HG02759 (cell line): ENCODE measurements around the gene GIMAP2.
A peak's percentile ranks its signal among the peaks of the same experiment; 100 is the strongest.

Experiments
- ATAC-seq: cut with Tn5 transposase; IDR thresholded peaks from one replicate; pipeline ENCODE4 v1.9.1; 2021; ENCODE audit warnings: mild to moderate bottlenecking, moderate library complexity; ENCODE audit not compliant: unreplicated experiment

The GIMAP2 gene

GRCh38 chr7:150731916-150732315 is 46.4 kb downstream of the GIMAP2 start:
- ATAC-seq = no peak

- no peak for ATAC-seq
These were observed 47.4 kb downstream of the GIMAP2 start for GRCh38 chr7:150732786-150733481.

DNA sequence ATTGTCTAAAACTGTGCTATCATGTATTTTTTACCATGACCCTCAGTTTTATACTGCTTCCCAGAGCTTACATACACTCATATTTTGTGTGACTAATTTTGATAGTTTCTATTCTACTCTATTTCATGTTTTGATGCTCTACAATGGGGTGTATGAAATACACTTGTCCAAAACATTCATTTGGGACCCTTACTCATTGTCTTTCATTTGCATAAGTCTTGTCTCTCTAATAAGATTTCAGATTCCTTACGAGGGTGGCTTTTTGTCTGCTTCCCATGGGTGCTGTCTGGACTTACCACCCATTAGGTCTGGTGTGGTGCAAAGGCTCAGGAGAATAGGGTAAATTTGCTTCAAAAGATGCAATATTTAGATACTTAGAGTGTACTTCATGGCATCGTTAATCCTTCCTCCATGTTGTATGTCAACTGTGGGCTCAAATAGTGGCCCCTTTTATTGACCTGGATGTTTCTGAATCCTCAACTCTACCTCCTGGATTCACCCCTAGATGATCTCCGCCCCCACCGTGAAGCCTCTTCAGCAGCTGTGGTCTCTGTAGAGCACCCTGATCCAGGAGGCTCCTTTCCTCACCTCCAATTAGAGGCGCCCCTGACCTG is 48.1 kb downstream of the GIMAP2 start:
- no peak for ATAC-seq

DNA sequence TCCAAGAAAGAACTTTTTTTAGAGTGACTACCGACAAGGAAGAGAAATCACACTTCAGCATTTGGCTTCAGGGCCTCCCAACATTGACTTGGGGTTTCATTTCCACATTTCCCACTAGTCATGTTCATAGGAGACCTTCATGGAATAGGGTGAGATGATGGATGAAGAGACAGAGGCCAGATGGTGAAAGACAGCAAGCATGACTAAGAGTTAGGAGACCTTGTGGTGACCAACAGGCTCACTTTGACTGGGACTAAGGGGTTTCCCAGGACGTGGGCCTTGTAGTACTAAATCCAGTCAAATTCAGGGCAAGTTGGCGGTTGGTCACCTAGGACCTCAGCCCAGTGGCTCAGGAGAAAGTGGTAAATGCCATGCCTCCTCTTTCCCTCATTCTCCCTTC is 48.7 kb downstream of the GIMAP2 start:
- no peak for ATAC-seq

- ATAC-seq = no peak
These were observed 50.3 kb downstream of the GIMAP2 start for GRCh38 chr7:150735596-150736358.

- peak; percentile 20 for ATAC-seq
These were observed 51.4 kb downstream of the GIMAP2 start for GRCh38 chr7:150736864-150737263.

DNA sequence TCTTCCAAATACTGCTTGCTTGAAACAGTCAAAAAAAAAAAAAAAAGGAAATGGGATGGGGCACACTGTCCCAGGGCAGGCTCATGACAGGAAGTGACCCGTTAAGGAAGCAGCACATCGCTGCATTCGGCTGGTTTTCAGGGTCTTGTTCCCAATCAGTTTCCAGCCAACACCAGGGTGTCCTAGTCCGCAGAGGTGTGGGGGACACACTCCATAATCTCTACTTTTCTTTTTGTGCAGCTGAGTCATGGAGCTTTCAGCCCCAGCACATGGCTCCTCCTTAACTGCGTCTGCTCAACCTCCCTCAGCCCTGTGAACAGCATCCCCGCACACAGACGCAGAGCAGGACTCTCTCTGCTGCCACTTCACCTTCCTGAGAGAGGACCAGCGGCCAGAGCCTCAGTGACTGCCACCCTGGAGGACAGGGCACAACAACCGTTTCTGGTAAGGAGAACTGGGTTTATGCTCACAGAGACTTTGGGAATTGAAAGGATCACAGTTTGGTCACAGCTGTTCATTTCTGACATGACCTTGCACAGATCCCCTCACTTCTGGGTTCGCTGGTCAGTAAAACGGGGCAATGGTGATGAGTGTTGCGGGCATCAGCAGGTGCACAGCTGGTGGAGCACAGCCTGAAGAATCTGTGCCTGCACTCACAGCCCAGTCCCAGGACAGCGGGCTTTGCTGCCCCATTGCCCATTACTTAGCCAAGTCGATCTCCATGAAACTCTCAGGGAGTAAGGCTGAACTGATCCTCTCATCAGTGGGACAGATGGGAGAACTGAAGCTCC is 52.0 kb downstream of the GIMAP2 start, which contains the start of gene GIMAP5:
GIMAP5 (plus strand) TSS at position 154 of the 791 bp plus-strand sequence. CDS start 3,467 bp downstream, outside the sequence.
- peak; percentile 59 for ATAC-seq

GRCh38 chr7:150738092-150738491 is 52.6 kb downstream of the GIMAP2 start:
- no peak for ATAC-seq

DNA sequence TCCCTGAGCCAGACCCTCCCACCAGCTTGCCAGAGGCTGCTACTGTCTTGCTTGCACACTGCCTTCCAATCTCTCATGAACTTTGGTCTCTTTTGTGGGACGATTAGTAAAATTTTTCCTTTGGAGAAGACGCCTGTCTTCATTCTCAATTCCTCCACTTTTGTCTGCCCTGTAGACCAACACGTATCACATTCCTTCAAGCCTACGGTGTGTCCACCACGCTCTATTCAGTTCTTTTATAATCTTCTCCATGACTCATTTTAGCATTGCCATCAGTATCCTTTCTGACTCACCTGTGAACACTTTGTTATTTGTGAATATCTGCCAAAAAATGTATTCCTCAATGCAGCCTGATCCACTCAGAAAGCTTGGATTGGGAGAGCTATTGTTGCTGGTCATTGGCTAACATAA is 53.1 kb downstream of the GIMAP2 start:
- no peak for ATAC-seq

DNA sequence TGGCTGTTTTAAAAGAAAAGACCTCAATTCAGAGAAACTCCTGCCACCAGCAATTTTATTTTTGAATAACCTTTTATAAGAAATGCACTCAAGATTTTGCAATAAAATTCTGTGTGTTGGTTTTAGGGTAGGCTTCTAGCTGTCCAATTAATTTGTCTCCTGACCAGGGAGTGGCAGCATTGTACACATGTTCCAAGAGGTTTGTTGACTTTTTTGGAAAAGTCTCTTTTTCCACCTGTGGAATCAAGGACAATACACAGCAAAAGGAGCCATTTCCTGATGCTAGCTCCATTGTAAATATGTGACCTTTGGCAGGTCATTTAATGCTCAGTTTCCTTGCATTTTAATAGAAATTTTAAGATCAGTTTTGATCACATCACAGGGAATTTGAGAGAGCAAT is 53.5 kb downstream of the GIMAP2 start:
- no peak for ATAC-seq

DNA sequence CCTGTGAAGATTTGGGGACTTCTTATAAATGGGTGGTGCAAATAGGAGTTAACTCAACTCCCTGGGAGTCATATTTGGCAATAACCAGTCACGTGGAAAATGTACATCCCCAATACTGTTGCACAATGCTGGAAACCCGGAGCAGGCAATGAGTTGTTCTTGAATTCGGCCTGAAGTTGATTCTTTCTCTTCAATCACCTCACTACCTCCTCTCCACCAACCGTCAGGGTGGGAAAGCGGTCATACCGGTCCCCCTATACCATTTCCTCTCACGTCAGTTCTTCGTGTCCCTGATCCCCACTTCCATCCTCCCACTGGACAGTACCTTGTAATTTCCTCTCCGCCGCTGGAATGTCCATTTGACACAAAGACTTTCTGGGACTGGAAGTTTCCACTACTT is 54.5 kb downstream of the GIMAP2 start:
- no peak for ATAC-seq

DNA sequence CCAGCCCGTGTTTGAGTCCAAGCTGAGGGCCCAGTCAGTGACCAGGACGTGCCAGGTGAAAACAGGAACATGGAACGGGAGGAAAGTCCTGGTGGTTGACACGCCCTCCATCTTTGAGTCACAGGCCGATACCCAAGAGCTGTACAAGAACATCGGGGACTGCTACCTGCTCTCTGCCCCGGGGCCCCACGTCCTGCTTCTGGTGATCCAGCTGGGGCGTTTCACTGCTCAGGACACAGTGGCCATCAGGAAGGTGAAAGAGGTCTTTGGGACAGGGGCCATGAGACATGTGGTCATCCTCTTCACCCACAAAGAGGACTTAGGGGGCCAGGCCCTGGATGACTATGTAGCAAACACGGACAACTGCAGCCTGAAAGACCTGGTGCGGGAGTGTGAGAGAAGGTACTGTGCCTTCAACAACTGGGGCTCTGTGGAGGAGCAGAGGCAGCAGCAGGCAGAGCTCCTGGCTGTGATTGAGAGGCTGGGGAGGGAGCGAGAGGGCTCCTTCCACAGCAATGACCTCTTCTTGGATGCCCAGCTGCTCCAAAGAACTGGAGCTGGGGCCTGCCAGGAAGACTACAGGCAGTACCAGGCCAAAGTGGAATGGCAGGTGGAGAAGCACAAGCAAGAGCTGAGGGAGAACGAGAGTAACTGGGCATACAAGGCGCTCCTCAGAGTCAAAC is 56.9 kb downstream of the GIMAP2 start:
- ATAC-seq = no peak
